ENCODE results near the gene CD28.

The CD28 gene

DNA sequence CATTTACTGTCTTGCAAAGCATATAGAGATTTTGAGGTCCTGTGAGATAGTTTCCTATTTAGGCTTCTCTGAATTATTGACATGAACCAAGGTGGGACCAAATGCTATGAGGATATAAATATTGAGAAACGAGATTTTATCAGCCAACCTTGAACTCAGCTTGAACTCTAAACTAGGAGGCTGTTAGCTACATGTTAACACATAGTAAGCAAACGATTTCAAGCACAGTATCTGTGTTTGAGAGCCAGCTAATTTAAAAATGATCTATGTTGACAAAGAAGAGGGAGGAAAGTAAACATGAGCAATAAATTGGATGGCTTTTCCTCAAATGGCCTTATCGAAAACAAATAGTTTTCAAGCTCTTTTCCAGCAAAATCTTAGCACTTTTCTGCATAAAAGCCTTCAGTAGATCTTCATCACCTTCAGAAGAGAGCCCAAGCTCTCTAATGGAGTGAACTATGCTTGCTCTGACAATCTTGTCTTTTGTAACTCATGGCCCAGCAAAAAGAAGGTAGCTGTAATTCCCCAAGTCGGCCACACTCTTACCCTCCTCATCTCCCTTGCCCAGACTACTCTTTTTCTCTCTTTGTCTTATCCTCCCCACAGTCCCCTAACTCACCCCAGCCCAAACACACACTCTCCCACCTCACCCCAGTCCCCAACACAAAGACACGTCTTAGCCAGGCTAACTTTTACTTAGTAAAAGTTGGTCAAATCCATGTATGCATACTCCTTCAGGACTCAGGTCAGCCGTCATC lies 14.7 kb downstream of the CD28 start:
- H3K4me3 Mint-ChIP-seq: no peak overlapping the region
- DNase-seq: no peak
- H3K4me1 Mint-ChIP-seq: peaks cover 19% of the 10 kb centered on the region
- H3K27me3 Mint-ChIP-seq (ENCODE audit: low read depth, poor library complexity): peaks cover 2% of the 10 kb centered on the region
- peak overlapping the region; percentile 18 for H3K27ac Mint-ChIP-seq
- TF ChIP-seq, protein P1, sequence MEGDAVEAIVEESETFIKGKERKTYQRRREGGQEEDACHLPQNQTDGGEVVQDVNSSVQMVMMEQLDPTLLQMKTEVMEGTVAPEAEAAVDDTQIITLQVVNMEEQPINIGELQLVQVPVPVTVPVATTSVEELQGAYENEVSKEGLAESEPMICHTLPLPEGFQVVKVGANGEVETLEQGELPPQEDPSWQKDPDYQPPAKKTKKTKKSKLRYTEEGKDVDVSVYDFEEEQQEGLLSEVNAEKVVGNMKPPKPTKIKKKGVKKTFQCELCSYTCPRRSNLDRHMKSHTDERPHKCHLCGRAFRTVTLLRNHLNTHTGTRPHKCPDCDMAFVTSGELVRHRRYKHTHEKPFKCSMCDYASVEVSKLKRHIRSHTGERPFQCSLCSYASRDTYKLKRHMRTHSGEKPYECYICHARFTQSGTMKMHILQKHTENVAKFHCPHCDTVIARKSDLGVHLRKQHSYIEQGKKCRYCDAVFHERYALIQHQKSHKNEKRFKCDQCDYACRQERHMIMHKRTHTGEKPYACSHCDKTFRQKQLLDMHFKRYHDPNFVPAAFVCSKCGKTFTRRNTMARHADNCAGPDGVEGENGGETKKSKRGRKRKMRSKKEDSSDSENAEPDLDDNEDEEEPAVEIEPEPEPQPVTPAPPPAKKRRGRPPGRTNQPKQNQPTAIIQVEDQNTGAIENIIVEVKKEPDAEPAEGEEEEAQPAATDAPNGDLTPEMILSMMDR (IDR thresholded peaks at IDR 0.05): no peak
- no peaks in the 10 kb centered on the region for H3K36me3 Mint-ChIP-seq (ENCODE audit: low read depth)
- H3K9me3 Mint-ChIP-seq: no peaks in the 10 kb centered on the region

GRCh38 chr2:203721781-203722300 lies 15.4 kb downstream of the CD28 start:
- peaks cover 19% of the 10 kb centered on the region for H3K4me1 Mint-ChIP-seq

GRCh38 chr2:203722411-203722810 lies 16.0 kb downstream of the CD28 start:
- Mint-ChIP-seq H3K36me3 (ENCODE audit: low read depth) (no peaks in the 10 kb centered on the region), H3K4me1 (peaks cover 19% of the 10 kb centered on the region), H3K9me3 (no peaks in the 10 kb centered on the region), H3K4me3 (no peak overlapping the region), H3K27ac (no peak overlapping the region), H3K27me3 (ENCODE audit: low read depth, poor library complexity) (peaks cover 2% of the 10 kb centered on the region)
- DNase-seq: no peak
- TF ChIP-seq, protein P1 (IDR thresholded peaks at IDR 0.05): no peak

More at GRCh38 chr2:203721781-203722300, 15.4 kb downstream of the CD28 start:
- no peaks in the 10 kb centered on the region for H3K9me3 Mint-ChIP-seq
- no peak overlapping the region for H3K4me3 Mint-ChIP-seq
- TF ChIP-seq, protein P1 (IDR thresholded peaks at IDR 0.05): no peak
- peaks cover 2% of the 10 kb centered on the region for H3K27me3 Mint-ChIP-seq (ENCODE audit: low read depth, poor library complexity)
- no peaks in the 10 kb centered on the region for H3K36me3 Mint-ChIP-seq (ENCODE audit: low read depth)
- H3K27ac Mint-ChIP-seq: no peak overlapping the region
- no peak for DNase-seq

DNA sequence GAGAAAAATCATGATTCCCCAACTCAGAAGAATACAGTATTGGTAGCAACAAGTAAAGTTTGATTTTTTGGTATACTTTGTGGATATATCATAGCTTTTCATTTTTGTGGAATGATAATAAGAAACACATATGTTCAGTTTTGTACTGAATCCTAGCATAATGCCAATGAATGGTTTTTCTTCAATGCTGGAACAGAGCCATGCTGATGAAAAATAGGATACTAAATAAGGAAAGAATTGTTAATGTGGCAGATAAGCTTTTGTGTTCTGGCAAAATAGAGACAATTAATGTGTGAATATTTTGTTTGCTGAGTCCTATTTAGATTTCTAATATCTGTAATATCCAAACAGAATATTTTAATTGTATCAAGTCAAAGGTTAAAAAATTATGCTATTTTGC lies 21.9 kb downstream of the CD28 start:
- TF ChIP-seq, protein P1 (IDR thresholded peaks at IDR 0.05): no peak
- Mint-ChIP-seq H3K4me1 (peaks cover 17% of the 10 kb centered on the region), H3K27ac (no peak overlapping the region), H3K27me3 (ENCODE audit: low read depth, poor library complexity) (peaks cover 2% of the 10 kb centered on the region), H3K36me3 (ENCODE audit: low read depth) (no peaks in the 10 kb centered on the region), H3K9me3 (no peaks in the 10 kb centered on the region), H3K4me3 (no peak overlapping the region)
- no peak for DNase-seq

DNA sequence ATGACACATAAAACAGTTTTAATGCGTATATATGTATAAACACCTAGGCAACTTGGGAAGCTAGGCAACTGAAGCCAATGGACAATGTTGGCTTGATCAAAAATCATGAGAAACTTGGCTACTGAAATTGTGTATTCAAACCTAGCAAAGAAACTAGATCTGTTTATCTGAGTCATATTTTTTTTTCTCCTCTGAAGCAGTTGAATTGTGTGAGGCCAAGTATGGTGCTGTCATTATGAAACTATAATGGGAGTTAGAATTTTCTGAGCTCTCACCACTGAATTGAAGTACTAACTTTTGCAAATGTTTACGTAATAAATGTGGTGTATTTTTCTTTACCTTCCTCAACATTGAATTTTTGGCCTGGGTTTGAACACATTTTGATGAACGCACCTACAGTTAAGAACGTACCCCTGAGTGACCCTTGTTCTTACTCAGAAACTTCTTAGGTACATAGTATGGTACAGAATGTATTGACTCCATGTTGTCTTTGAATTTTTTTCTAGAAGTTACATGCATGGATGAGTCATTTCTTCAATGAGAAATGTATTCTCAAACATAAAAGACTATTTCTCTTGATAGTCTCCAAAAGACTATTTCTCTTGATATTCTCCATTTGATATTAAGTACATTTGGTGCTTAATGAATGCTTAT lies 23.8 kb downstream of the CD28 start:
- H3K4me3 Mint-ChIP-seq: no peak overlapping the region
- no peaks in the 10 kb centered on the region for H3K27me3 Mint-ChIP-seq (ENCODE audit: low read depth, poor library complexity)
- no peaks in the 10 kb centered on the region for H3K36me3 Mint-ChIP-seq (ENCODE audit: low read depth)
- no peak overlapping the region for H3K27ac Mint-ChIP-seq
- DNase-seq: no peak
- no peaks in the 10 kb centered on the region for H3K9me3 Mint-ChIP-seq
- peaks cover 17% of the 10 kb centered on the region for H3K4me1 Mint-ChIP-seq
- TF ChIP-seq, protein P1 (IDR thresholded peaks at IDR 0.05): no peak

Data from nephron progenitor cell (in vitro differentiated cells).